Sigmoid colon (tissue), 7 donors: ENCODE data around the gene LARP4B. TPM values are rescaled to one million over a fixed set of nuclear protein-coding genes. Genes with fewer than 3 reads are reported as not detected.

Source experiments
- DNase-seq: peaks from one replicate; pipeline ENCODE4 v3.0.0-alpha.2; 2019
- H3K27ac ChIP-seq, 4 donors: fragments of 200-600 bp; sonication (generic); one replicate each; pipeline ENCODE4 v1.5.1; 2016 to 2019; ENCODE audit warnings: mild to moderate bottlenecking in 1 of 4
- H3K27me3 ChIP-seq, 3 donors: fragments of 200-600 bp; sonication (generic); one replicate each; pipeline ENCODE4 v1.5.1; 2019; ENCODE audit warnings: mild to moderate bottlenecking in 1 of 3
- H3K36me3 ChIP-seq, 4 donors: fragments of 200-600 bp; sonication (generic); one replicate each; pipeline ENCODE4 v1.5.1; 2016 to 2019
- H3K4me1 ChIP-seq, 4 donors: fragments of 200-600 bp; sonication (generic); one replicate each; pipeline ENCODE4 v1.5.1; 2017 to 2019
- H3K4me3 ChIP-seq, 4 donors: fragments of 200-600 bp; sonication (generic); one replicate each; pipeline ENCODE4 v1.5.1; 2017 to 2019; ENCODE audit warnings: mild to moderate bottlenecking in 2 of 4, moderate library complexity in 1 of 4
- H3K9me3 ChIP-seq, 4 donors: fragments of 200-600 bp in 3 of 4; sonication (generic) in 3 of 4; one replicate each; pipeline versions ENCODE4 v1.5.1 to v1.6.1; 2013 to 2019
- CTCF ChIP-seq, 4 experiments: fragments of 450-650 bp in 3 of 4; fragments of 200-600 bp in 1 of 4; IDR thresholded peaks; one replicate each; pipeline ENCODE4 v1.5.1; 2016 to 2019; ENCODE audit warnings: antibody characterized with exemption in 4 of 4, mild to moderate bottlenecking in 3 of 4, moderate library complexity in 2 of 4
- EP300 ChIP-seq, 4 donors: sonication (generic); formaldehyde crosslinking; IDR thresholded peaks; one replicate each; pipeline ENCODE4 v1.6.1; 2017; ENCODE audit warnings: antibody characterized with exemption in 4 of 4
- POLR2A ChIP-seq, 2 donors: fragments of 450-650 bp; IDR thresholded peaks; one replicate each; pipeline ENCODE4 v1.6.1; 2016; ENCODE audit warnings: antibody characterized with exemption in 2 of 2, mild to moderate bottlenecking in 2 of 2, moderate library complexity in 2 of 2
- POLR2AphosphoS5 ChIP-seq, 4 donors: sonication (generic); formaldehyde crosslinking; IDR thresholded peaks; one replicate each; pipeline ENCODE4 v1.6.1; 2017; ENCODE audit warnings: antibody characterized with exemption in 4 of 4
- WGBS, 2 donors: extraction: QIAGEN DNeasy Blood & Tissue Kit; methylation state at CpG; one replicate each; pipeline ENCODE4 v1.1.7; 2013; 5-methylcytosine and 5-hydroxymethylcytosine counted together
- intact Hi-C: fragments of 100-400 bp; cut with DNase I; formaldehyde crosslinking; loops from one replicate; pipeline ENCODE4 v1.15.1; 2023
- polyA plus RNA-seq, 3 donors: library from polyadenylated mRNA; stranded (reverse); fragments of 200-250 nt; gene quantifications; one replicate each; pipeline ENCODE4 v1.2.3, GENCODE V29; 2013
- total RNA-seq, 4 donors: library from RNA; depleted of rRNA; stranded (reverse); fragments of >200 nt; gene quantifications; one replicate each; pipeline ENCODE4 v1.1.0, GENCODE V29; 2016
- donor health status: healthy with polysubstance abuse.
- donor health status: Bipolar disorder and iron deficiency.
- donor health status: healthy.

Gene LARP4B
- total and polyA plus RNA-seq, 7 donors, result 11.4 to 57.6 (median 31.9) TPM

DNA sequence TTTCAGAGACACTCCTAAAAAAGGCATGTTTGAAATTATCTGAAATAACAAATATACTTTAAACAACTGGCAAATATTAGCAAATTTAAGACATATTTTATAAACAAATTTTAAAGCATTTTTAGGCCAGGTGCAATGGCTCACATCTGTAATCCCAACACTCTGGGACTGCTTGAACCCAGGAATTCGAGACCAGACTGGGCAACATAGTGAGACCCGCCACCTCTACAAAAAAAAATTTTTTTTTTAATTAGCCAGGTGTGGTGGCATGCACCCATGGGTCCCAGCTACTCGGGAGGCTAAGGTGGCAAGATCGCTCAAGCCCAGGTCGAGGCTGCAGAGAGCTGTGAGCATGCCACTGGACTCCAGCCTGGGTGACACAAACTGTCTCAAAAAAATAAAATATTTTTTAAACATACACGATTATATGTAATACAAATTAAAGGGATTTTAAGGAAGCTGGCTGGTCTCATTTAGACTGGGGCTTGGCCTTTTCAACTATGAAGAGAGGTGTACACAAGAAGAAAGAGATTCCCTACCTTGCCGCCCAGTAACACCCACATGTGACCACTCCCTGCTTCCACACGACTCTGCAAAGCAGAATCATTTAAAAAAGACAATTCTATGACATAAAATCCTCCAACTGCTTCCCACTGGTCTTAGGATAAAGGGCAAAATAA is 7.5 kb downstream of the LARP4B start:
- H3K4me3 ChIP-seq, result no peak overlapping the region
- no peak overlapping the region for H3K27ac ChIP-seq
- 59 to 77% methylated on average over 8 of the region's 8 CpGs for WGBS, 2 donors
- intact Hi-C loops, result no loop called here
- H3K36me3 ChIP-seq, result peaks cover 0 to 5% (median 0%) of the 10 kb centered on the region in 4 donors
- DNase-seq, result no peak
- H3K4me1 ChIP-seq, result peaks cover 0 to 54% (median 42%) of the 10 kb centered on the region in 4 donors
- H3K9me3 ChIP-seq, result no peaks in the 10 kb centered on the region
- TF ChIP-seq POLR2A (IDR thresholded peaks at IDR 0.05) (no peak), CTCF (IDR thresholded peaks at IDR 0.05) (no peak), EP300 (IDR thresholded peaks at IDR 0.05) (no peak), POLR2AphosphoS5 (IDR thresholded peaks at IDR 0.05) (no peak)
- no peaks in the 10 kb centered on the region for H3K27me3 ChIP-seq

DNA sequence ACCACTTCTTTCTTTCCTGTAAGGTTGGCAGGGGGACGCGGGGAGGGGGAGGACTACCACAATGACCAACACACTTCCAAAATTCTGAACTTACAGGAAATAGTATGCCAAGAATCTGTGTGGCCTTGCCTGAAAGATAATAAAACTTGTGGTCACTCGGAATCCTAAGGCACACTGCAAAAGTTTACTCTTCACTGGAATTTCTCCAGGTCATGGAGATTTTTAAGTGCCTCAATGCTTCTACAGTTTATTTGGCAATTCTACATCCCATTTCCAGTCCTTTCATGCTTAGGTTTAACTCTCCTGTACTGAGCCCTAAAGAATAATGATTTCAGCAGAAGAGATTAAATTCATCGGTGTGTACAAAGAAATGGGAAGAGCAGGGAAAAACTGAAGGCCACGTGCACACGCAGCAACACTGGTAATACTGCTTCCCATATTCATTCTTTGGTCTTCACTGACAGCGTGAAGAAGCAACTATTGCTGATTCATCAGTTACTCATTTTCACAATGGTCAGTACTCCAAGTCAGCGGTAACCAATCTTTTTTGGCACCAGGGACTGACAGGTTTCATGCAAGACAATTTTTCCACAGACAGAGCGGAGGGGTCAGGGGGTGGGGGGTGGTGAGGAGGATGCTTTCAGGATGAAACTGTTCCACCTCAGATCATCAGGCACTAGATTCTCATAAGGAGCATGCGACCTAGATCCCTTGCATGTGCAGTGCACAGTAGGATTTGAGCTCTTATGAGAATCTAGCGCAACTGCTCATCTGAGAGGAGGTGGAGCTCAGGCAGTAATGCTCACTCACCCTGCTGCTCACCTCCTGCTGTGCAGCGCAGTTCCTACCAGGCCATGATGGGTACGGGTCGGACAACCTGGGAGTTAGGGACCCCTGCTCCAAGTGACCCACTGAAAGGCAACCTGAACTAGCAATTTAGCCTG is 9.8 kb downstream of the LARP4B start:
- H3K27ac ChIP-seq, result no peak overlapping the region
- H3K4me1 ChIP-seq, result peaks cover 0 to 51% (median 31%) of the 10 kb centered on the region in 4 donors
- no peak for TF ChIP-seq POLR2AphosphoS5 (IDR thresholded peaks at IDR 0.05)
- peaks cover 0 to 5% (median 0%) of the 10 kb centered on the region in 4 donors for H3K36me3 ChIP-seq
- no peak for DNase-seq
- 84 to 87% methylated on average over 14 of the region's 14 CpGs for WGBS, 2 donors
- H3K9me3 ChIP-seq, result no peaks in the 10 kb centered on the region
- no peaks in the 10 kb centered on the region for H3K27me3 ChIP-seq
- H3K4me3 ChIP-seq, result no peak overlapping the region
- intact Hi-C loops, result no loop called here

GRCh38 chr10:920450-920849 is 11.1 kb downstream of the LARP4B start:
- H3K9me3 ChIP-seq, result no peaks in the 10 kb centered on the region
- intact Hi-C loops, result no loop called here
- 84 to 91% methylated on average over 3 of the region's 3 CpGs for WGBS, 2 donors
- DNase-seq, result no peak
- no peaks in the 10 kb centered on the region for H3K36me3 ChIP-seq
- TF ChIP-seq POLR2AphosphoS5 (IDR thresholded peaks at IDR 0.05) (no peak), CTCF (IDR thresholded peaks at IDR 0.05) (no peak), EP300 (IDR thresholded peaks at IDR 0.05) (no peak), POLR2A (IDR thresholded peaks at IDR 0.05) (no peak)
- no peak overlapping the region for H3K4me3 ChIP-seq
- H3K27ac ChIP-seq, result no peak overlapping the region
- peaks cover 0 to 44% (median 23%) of the 10 kb centered on the region in 4 donors for H3K4me1 ChIP-seq
- no peaks in the 10 kb centered on the region for H3K27me3 ChIP-seq

DNA sequence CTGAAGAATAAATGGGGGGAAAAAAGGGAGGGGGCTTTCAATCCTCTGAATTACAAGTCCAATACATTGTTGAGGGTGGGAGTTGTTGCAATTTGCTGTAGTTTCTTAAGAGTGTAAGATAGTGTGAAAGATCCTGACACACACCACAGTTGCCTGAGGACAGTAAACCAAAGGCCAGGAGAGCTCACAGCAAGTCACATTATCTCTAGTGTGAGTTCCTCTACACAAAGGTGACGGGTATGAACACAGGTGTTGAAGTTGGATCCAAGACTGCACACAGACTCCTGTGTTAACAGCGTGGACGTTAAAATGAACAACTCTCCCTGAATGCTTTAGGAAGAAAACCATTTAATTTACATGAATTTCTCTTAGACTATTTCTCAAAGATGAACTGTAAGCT is 12.0 kb downstream of the LARP4B start:
- Histone ChIP-seq H3K36me3 (no peaks in the 10 kb centered on the region), H3K27me3 (no peaks in the 10 kb centered on the region), H3K4me1 (peaks cover 0 to 44% (median 22%) of the 10 kb centered on the region in 4 donors), H3K4me3 (no peak overlapping the region), H3K9me3 (no peaks in the 10 kb centered on the region), H3K27ac (no peak overlapping the region)
- TF ChIP-seq POLR2AphosphoS5 (IDR thresholded peaks at IDR 0.05) (no peak), POLR2A (IDR thresholded peaks at IDR 0.05) (no peak)
- no peak for DNase-seq
- intact Hi-C loops, result no loop called here
- 50 to 92% methylated on average over 3 of the region's 3 CpGs for WGBS, 2 donors

- intact Hi-C loops, result no loop called here
- peaks cover 0 to 40% (median 22%) of the 10 kb centered on the region in 4 donors for H3K4me1 ChIP-seq
- H3K27ac ChIP-seq, result no peak overlapping the region
- no peak overlapping the region for H3K4me3 ChIP-seq
- no peaks in the 10 kb centered on the region for H3K9me3 ChIP-seq
- no peak for DNase-seq
- no peaks in the 10 kb centered on the region for H3K36me3 ChIP-seq
- TF ChIP-seq CTCF (IDR thresholded peaks at IDR 0.05), result no peak
- no peak for TF ChIP-seq POLR2AphosphoS5 (IDR thresholded peaks at IDR 0.05)
- no peak for TF ChIP-seq POLR2A (IDR thresholded peaks at IDR 0.05)
- TF ChIP-seq EP300 (IDR thresholded peaks at IDR 0.05), result no peak
- H3K27me3 ChIP-seq, result no peaks in the 10 kb centered on the region
- WGBS, 2 donors, result 36 to 74% methylated on average over 3 of the region's 3 CpGs
Measured at GRCh38 chr10:917999-918398, 13.5 kb downstream of the LARP4B start.
